ENCODE measurements around the gene ZNF598.
A peak's percentile ranks its signal among the peaks of the same experiment; 100 is the strongest.

Gene ZNF598

DNA sequence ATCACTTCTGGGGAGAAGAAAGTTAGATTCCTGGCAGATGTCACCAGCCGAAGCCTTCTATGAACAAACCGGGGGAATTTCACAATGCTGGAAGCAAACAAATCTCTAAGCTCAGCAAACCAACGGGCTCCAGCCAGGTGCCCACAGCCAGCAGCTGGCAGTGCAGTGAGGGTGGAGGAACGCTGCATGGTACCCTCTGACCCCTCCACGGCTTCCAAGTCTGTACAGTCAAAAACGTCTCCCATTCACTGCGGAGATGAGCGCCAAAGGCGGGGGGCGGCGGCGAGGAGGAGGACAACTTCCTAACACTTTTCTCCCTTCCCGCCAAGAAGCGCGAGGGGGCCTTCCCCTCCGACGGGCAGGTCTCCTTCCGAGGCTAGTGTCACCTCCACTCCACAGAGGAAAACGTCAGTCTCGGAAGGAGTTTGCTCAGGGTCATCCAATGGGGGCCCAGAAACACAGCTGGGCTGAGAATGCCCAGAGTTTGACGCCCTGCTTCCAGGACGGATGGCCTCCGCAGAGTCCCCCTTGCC is 924 bp downstream of the ZNF598 start:
- no peak for DNase-seq (ENCODE audit: insufficient read length)
- TF ChIP-seq TAF1 (IDR thresholded peaks at IDR 0.05; ENCODE audit: borderline replicate concordance, low read depth, low read length) (no peak), POLR2AphosphoS5 (IDR thresholded peaks at IDR 0.05; ENCODE audit: low read depth, low read length) (no peak), POLR2A (IDR thresholded peaks at IDR 0.05; ENCODE audit: low read depth, low read length) (no peak)
- peak; percentile 58 for FAIRE-seq

DNA sequence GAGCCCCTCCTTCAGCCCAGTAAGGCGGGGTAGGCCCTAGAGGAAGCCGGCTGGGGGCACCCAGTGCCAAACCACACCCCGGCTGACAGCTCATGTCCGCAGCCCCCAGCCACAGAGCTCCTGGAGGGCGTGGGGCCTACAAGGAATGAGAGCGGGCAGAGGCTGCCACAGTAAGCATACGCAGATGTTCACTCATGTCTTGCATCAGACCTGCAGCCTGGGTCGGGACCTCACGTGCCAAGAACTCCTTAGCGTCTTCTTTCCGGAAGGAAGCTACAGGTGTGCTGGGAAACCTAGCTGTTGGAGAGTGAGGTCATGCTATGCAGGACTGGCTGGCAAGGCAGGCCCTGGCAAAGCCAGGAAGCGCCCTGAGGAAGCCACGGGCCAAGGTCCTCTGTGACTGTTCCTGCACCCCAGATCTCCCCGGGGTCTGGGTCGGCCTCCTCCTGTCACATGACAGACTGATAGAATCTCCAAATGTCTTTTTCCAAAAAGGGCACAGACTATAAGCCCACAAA is 1.6 kb downstream of the ZNF598 start:
- FAIRE-seq (no peak), DNase-seq (ENCODE audit: insufficient read length) (no peak)
- no peak for TF ChIP-seq POLR2A (IDR thresholded peaks at IDR 0.05; ENCODE audit: low read depth, low read length)
- no peak for TF ChIP-seq TAF1 (IDR thresholded peaks at IDR 0.05; ENCODE audit: borderline replicate concordance, low read depth, low read length)
- no peak for TF ChIP-seq POLR2AphosphoS5 (IDR thresholded peaks at IDR 0.05; ENCODE audit: low read depth, low read length)

DNA sequence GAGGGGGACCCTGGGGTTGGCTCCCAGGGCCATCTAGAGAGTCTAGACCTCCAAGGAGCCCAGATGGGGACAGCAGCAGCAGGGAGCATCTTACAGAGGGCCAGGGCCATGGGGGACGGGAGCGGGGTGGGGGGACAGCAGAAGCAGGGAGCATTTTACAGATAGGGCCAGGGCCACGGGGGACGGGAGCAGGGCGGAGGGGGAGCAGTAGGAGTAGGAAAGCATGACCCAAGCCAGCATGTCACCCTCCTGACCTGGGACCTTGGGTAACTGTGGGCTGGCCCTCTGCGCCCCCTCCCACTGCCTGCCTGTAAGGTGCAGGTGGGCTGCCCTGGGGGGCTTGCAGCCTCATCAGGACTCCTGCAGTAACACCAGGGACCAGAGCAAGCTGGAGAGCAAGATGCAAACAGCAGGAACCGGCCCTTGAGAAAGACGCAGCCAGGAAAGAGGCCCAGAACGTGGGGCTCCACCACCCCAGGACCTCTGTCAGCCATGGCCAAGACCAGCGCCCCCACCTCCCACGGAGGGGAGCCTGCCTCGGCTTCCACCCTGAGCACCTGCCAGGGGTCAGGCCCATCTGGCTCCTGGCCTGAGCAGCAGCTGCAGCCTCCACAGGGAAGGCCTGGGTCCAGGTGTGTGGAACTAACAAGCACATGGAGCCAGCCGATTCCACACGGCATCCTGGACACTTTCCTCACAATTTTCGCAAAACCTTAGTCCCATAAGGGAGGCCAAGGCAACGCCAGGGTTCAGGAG is 2.4 kb downstream of the ZNF598 start:
- FAIRE-seq: no peak
- TF ChIP-seq TAF1 (IDR thresholded peaks at IDR 0.05; ENCODE audit: borderline replicate concordance, low read depth, low read length): no peak
- no peak for TF ChIP-seq POLR2AphosphoS5 (IDR thresholded peaks at IDR 0.05; ENCODE audit: low read depth, low read length)
- TF ChIP-seq POLR2A (IDR thresholded peaks at IDR 0.05; ENCODE audit: low read depth, low read length): no peak
- DNase-seq (ENCODE audit: insufficient read length): no peak

DNA sequence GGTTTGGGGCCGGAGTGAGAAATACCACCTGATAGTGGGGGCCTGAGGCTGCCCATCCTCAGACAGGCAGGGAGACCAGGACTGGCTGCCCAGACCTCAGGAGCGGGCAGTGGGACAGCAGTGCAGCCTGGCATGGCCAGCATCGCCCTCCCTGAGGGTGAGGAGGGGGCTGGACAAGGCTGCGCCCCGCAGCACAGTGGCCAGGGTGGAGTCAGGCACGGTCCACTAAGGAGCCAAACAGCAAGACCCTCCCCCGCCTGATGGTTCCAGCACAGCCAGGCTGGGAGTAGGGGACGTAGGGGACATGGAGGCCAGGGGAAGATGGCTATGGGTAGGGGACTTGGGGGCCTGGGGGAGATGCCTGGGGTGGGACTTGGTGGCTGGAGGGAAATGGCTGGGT is 3.3 kb downstream of the ZNF598 start:
- TF ChIP-seq POLR2AphosphoS5 (IDR thresholded peaks at IDR 0.05; ENCODE audit: low read depth, low read length) (no peak), POLR2A (IDR thresholded peaks at IDR 0.05; ENCODE audit: low read depth, low read length) (no peak), TAF1 (IDR thresholded peaks at IDR 0.05; ENCODE audit: borderline replicate concordance, low read depth, low read length) (no peak)
- FAIRE-seq (no peak), DNase-seq (ENCODE audit: insufficient read length) (no peak)

DNA sequence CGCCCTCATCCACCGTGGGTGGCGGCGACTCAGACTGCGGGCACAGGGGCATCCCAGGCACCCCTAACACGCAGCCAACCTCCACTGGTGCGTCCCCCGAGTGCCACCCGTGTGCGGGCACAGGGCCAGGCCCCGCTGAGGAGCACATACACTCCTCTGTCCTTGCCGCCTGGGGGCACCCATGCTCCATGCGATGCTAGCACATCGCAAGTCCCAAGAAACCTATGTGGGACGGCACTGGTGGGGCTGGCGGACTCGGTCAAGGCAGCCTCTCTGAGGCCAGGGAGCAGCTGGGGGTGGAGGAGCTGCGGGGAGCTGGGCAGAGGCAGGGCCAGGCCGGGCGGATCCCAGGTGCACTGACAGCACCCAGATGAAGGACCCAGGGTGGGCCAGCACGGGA is 4.0 kb downstream of the ZNF598 start:
- no peak for TF ChIP-seq TAF1 (IDR thresholded peaks at IDR 0.05; ENCODE audit: borderline replicate concordance, low read depth, low read length)
- TF ChIP-seq POLR2AphosphoS5 (IDR thresholded peaks at IDR 0.05; ENCODE audit: low read depth, low read length): no peak
- no peak for TF ChIP-seq POLR2A (IDR thresholded peaks at IDR 0.05; ENCODE audit: low read depth, low read length)
- FAIRE-seq (no peak), DNase-seq (ENCODE audit: insufficient read length) (no peak)

DNA sequence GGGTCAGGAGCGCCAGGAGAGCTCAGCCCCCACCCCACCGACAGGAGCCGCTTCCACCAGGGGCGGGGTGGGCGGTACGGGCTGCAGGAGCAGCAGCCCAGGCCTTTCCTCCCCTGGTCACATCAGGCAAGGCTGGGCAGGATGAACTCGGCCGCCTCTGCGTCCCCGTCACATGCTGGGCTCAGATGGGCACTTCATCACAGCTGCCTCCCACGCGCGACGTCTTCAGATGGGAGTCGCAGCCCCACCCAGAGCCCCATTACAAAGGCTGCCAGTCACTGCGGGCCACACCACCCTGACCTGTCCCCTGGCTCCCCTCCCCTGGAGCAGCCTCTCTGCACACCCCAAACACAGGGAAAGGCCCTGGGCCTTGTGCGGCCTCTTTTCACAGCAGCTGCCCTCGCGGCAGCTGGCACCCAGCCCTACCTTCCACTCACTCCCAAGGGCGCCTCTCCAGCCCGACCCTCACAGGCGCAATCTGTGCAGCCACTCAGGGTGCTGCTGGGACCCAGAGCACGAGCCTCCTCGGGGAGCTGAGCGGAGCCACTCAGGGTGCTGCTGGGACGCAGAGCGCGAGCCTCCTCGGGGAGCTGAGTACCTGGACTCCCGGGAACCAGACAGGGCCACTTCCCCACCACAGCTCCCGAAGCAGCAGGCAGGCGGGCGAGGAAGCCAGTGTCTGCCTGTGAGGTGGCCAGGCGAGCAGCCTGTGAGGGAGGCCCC is 4.7 kb downstream of the ZNF598 start:
- no peak for FAIRE-seq
- no peak for DNase-seq (ENCODE audit: insufficient read length)
- TF ChIP-seq TAF1 (IDR thresholded peaks at IDR 0.05; ENCODE audit: borderline replicate concordance, low read depth, low read length): no peak
- TF ChIP-seq POLR2AphosphoS5 (IDR thresholded peaks at IDR 0.05; ENCODE audit: low read depth, low read length): no peak
- TF ChIP-seq POLR2A (IDR thresholded peaks at IDR 0.05; ENCODE audit: low read depth, low read length): no peak; the same call in 1 of the 2 replicates

DNA sequence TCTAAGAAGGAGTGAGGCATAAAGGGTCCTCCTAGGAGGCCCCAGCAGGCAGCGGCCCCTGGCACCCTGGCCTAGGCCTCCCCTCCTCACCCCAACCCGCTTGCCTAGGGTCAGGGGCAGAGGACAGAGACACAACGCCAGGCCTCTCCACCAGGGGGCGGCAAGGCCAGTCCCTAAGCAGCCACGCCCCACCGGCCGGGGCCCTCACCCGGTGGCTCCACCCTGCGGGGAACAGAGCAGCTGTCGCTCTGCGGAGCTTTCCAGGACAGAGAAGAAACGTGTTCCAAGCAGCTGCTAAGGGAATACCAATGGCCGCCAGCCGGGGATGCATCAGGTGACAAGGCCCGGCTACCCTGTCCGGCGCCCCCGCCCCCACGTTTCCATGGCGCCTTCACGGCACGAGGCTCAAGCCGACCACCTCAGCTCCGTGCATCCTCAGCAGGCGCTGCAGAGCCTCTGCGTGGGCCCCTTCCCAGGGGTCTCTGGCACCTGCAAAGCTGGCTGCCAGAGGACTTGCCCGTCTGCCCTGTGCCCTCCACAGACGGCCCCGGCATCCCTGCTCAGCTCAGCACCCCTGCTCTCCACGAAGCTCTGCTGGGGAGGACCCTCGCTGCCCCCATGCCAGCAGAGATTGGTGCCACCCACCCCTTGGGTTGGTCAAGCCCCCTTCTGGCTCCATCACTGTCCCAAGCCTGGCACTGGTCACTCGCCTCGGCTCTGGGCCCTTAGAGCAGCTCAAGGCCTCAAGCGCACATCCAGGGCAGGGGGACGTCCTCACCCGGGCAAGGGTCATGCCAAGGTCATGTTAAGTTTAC is 5.6 kb downstream of the ZNF598 start:
- peak; percentile 98 for DNase-seq (ENCODE audit: insufficient read length)
- TF ChIP-seq POLR2AphosphoS5 (IDR thresholded peaks at IDR 0.05; ENCODE audit: low read depth, low read length) (no peak), TAF1 (IDR thresholded peaks at IDR 0.05; ENCODE audit: borderline replicate concordance, low read depth, low read length) (no peak), POLR2A (IDR thresholded peaks at IDR 0.05; ENCODE audit: low read depth, low read length) (no peak)
- FAIRE-seq: peak; percentile 94

DNA sequence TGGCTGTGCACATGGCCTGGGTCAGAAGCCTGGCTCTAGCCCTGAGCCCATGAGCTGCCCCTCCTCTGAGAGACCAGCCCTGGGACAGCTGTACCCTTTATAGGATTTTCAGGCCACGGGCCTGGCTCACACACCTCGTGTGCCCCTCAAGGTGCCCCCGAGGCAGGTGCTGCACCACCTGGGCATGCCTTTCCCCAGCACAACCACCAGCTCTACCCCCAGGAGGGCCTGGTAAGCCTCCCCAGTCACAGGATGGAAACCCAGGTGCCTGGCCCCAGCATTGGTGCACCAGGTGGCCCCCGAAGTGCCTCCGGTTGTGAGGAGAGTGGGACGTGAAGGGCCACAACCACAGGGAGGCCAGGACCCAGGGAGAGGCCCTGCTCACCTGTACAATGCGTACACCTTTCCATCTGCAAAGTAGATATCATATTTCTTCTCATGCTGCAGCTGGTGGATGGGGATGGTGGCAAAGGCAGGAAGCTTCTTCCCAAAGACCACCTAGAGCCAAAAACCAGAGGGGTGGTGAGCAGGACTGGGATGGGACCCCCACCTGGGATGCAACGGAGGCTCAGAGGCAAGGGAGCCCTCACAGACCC is 6.3 kb downstream of the ZNF598 start:
- FAIRE-seq (no peak), DNase-seq (ENCODE audit: insufficient read length) (no peak)
- TF ChIP-seq POLR2AphosphoS5 (IDR thresholded peaks at IDR 0.05; ENCODE audit: low read depth, low read length): 0 out of 2 replicates have a peak, but pooled peaks have one; percentile 2
- no peak for TF ChIP-seq TAF1 (IDR thresholded peaks at IDR 0.05; ENCODE audit: borderline replicate concordance, low read depth, low read length)

DNA sequence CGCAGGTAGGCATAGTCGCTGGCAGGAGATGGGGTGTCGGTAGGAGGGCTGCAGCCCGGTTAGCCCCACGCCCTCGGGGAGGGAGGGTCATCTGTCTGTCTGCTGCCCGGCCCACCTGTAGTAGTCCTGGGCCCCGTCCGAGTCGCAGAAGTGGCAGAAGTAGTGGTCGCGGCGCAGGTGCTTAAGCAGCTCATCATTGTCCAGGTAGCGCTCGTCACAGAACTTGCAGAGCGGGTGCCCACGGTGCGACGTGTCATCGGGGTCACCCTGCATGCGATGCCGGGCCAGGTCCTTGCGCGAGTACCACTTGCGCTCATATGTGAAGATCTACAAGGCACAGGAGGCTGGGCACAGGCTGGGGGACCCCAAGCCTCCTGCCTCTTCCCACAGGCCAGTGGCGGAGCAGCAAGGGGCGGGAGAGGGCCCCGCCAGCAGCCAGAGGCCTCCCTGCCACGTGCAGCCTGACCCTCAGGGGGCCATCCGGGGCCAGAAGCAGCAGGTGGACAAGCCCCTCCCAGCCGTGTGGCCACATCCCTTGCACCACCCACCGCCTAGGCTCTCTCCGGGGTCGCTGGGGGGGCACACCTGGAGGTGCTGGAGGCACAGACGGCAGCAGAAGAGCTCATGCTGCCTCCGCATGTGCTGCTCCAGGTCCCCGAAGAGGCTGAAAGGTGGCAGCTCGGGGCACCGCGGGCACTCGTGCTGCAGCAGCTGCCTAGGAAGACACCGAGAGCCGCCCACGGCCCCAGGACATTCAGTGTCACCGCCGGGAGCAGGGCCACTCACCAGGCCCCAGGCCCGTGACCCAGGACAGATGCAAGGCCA is 7.0 kb downstream of the ZNF598 start:
- FAIRE-seq (no peak), DNase-seq (ENCODE audit: insufficient read length) (no peak)
- TF ChIP-seq POLR2A (IDR thresholded peaks at IDR 0.05; ENCODE audit: low read depth, low read length) (no peak), TAF1 (IDR thresholded peaks at IDR 0.05; ENCODE audit: borderline replicate concordance, low read depth, low read length) (no peak), POLR2AphosphoS5 (IDR thresholded peaks at IDR 0.05; ENCODE audit: low read depth, low read length) (peak; percentile 8; the same call in 1 of the 2 replicates)
